HG03039 (cell line): ENCODE measurements around the gene FAM222B.

Experiments
- ATAC-seq: cut with Tn5 transposase; IDR thresholded peaks from one replicate; pipeline ENCODE4 v1.9.1; 2021; ENCODE audit warnings: mild to moderate bottlenecking, moderate library complexity; ENCODE audit not compliant: unreplicated experiment

FAM222B gene

DNA sequence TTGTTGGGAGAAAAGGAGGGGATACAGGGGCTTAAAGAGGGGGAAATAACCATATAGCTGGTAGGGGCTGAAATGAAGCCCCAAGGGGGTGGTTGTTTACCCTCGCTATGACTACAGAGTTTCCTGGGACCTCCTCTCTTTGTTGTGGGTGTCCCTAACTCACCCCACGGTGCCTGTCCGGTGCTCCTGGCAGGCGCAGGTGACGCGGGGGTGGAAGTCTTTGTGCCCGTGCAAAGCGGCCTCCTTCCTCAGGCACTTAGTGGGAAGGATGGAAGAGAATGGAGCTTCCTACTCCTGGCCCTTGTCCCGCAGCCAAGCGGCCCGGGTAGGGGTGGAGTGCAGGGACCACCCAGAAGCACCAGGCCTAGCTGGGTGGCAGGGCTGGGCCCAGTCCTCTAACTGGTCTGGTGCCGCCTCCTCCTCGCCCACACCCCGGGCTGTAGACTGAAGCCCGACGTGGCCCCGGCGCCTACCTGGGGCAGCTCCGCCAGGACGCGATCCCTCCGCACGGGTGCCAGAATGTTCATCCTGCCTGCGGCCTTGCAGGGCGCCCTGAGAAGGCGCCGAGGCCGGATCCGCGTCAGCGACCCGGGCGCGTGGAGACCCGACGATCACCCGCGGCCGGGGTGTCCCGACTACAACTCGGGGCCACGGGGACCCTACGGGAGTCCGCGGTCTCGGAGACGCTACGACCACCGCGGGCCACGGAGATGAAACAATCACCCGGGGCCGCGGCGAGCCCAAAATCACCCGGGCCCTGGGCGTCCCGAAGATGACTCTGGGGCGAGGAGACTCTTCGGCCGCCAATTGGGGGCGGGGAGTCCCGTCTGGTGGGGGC lies 125.6 kb downstream of the FAM222B start:
- ATAC-seq: no peak

GRCh38 chr17:28715217-28715616 lies 127.4 kb downstream of the FAM222B start:
- no peak for ATAC-seq

GRCh38 chr17:28714281-28714680 lies 128.3 kb downstream of the FAM222B start:
- ATAC-seq: no peak

GRCh38 chr17:28712705-28713415 lies 129.7 kb downstream of the FAM222B start:
- ATAC-seq: no peak

GRCh38 chr17:28712032-28712704 lies 130.4 kb downstream of the FAM222B start:
- ATAC-seq: peak; percentile 23

DNA sequence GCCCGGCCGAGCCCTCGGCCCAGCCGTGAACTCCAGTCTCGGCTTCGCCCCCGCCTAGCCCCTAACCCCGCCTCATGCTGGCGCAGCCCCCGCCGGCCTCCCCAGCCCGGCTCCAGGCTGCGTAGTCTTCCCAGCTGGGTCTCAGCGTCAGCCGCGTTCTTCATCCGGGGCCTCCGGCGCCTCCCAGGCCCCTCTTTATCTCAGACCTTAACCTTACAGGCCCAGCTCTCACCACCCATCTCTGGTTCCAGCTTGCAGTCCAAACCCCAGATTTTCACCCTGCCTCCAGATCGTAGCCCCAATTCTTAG lies 130.9 kb downstream of the FAM222B start, which contains the start of gene PROCA1:
PROCA1 (minus strand) TSS at position 166 of the 309 bp plus-strand sequence. CDS start 228 bp downstream, outside the sequence.
- ATAC-seq: peak; percentile 11

DNA sequence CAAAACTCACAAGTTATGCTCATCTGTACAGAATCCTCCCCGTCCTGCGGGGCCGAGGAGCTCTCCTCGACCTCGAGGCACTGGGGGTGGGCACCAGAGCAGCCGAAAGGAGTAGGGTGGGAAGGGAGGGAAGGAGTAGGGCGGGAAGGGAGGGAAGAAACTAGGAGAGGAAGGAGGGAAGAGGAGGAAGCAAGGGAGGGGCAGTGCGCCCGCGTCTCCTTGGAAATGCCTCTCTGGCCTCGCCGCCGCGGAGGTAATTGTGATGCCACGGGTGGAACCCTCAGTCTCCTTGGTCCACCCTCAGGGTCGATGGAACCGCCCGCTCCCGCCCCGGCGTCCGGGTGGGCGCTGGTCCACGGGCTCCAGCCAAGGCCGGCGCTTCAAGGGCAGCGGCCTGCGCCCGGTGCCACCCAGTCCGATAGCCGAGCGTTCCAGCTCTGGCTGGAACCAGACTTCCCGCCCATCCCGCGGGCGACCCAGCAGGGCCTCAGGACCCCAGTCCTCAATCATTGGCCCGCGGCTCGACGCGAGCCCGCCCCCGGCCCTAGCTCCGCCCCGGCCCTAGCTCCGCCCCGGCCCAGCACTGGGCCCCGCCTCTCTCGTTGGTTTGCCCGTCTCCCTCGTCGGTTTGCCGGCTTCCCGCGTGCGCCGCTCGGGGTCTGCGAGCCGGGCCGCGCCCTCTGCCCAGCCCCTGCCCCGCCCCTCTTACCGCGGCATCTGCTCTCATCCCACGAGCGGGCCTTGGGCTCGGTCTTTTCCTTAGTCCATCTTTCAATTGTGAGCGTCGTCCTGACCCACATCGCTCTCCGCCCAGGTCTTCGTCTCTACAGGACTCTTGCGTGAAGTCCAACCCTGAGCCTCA lies 131.5 kb downstream of the FAM222B start:
- peak; percentile 71 for ATAC-seq

- no peak for ATAC-seq
Measured at GRCh38 chr17:28707339-28707720, 135.3 kb downstream of the FAM222B start.

GRCh38 chr17:28706471-28707338 lies 135.9 kb downstream of the FAM222B start:
- no peak for ATAC-seq
